ENCODE measurements around the gene CIDEA.

Gene CIDEA

GRCh38 chr18:12276736-12277554 is 22.8 kb downstream of the CIDEA start:
- no peak for DNase-seq

DNA sequence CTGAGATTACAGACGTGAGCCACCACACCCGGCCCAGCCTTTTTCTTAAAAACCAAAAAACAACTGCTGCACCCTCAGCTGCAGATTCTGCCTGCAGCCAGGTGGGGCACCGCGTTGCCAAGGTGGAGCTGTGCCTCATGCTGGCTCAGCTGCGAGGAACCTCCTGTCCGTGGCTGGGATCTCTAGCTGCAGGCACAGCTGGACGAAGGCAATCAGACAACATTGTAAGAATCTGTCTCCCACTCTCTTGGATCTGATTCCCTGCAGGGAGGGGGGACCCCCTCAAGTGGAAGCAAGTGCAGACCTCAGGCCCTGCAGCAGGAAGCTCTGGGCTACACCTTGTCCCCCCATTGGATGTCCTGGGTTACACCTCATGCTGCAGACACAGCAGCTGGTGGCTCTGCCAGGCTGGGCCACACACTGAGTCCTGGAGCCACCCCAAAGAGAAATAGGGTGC is 24.1 kb downstream of the CIDEA start:
- DNase-seq = peak; percentile 11

DNA sequence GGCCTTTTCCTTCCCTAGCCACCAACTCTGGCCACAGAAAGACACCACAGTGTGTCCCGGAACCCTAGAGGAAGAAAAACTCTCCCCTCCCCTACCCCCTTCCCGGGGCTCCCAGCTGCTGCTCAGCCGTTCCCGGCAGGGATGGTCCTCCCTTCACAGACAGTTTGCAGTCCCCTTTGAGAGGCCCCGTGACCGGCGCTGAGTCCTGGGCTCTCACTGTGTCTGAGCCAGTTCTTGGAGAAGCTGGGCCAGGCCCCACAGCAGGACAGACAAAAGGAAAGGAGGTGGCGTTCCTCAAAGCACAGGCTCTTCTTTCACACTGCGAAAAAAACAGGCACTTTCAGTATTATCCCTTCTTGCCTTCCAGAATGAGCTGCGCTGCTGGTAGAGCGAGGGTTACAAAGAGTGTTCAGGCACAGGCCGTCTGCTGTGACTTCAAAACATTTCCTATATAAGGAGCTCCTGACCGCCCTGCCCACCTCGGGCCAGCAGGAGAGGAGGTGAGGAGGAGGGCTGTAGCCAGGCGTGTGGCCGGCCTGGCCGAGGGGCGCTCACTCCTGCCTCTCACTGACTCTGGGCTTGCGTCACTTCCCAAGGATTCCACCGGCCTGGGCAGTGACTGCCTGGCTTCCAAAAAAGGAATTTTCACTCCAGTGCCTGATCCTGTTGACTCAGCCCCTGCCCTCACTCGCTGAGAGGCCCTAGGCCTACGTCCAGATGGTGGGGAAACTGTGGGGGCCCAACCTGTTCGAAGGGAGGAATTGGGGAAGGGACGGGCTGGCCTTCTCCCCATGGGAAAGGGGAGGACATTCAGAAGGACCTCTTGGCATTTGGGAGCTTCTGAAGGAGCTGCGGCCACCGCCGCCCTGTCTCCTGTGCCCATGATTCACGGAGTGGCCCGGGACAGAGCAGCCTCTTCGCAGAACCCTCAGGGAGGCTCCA is 24.9 kb downstream of the CIDEA start:
- DNase-seq = no peak

DNA sequence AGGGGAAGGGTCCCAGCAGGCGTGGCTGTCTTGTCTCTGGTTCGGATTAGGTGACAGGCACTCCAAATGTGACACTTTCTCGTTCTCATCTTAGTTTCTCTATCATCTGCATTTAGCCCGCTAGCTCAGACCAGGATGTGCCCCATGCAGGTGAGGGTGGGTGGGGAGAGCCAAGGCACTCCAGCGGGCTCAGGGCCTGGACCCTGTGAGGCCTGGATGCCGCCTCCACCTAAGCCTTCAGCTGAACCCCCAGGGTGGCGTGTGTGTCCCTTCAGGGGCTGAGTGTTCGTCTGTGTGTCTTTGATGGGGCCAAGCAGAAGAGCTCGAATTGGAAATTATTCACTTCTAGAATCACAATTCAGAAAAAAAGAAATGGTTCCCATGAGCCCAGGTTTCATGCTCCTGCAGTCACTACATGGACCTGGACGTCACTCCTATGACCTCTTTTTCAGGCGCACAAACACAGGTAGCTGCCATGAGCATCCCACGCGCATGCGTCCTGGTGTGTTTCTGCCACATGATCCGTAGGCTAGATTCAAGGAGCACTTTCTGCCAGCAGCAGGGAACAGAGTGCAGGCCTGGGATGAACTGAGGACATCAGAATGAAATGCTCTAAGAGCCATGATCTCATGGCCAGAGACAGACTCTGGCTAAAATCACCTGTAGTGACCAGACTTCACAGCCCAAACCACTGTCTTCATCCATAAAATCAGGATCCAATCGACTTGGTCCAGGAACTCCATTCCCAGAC is 25.8 kb downstream of the CIDEA start:
- DNase-seq = no peak

GRCh38 chr18:12281861-12282260 is 27.7 kb downstream of the CIDEA start:
- DNase-seq = no peak

DNA sequence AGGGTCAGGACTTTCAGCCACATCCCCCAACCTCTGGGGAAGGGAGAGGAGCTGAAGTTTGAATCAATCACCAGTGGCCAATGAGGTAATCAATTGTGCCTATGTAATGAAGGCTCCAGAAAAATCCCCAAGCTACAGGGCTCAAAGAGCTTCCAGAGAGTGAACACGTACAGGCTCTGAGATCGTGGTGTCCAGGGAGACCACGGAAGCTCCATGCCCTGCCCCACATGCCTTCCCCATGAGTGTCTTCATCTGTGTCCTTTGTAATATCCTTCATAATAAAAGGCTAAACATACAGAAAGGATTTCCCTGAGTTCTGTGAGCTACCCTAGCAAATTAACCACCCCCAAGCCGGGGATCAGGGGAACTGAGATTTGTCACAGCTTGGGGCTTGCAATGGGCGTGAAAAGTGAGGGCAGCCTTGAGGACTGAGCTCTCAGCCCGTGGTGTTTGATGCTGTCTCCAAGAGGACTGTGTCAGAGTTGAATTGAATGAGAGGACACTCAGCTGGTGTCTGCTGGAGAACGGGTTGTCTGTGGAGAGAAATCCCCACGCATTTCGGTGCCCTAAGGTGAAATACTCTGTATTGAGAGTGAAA is 28.4 kb downstream of the CIDEA start:
- no peak for DNase-seq

DNA sequence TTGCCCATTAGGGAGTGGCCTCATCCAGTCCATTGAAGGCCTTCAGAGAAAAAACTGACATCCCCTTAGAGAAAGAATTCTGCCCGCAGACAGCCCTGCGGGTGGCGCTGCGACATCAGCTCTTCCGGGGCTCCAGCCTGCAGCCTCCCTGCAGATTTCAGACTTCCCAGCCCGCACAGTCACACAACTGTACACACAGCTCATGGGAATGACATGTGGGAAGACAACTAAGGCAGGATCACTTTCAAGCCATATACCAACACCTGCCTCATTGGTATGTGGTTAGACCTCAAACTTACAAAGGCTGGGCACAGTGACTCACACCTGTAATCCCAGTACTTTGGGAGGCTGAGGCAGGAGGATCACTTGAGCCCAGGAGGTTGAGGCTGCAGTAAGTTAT is 29.1 kb downstream of the CIDEA start:
- peak; percentile 27 for DNase-seq

- peak; percentile 51 for DNase-seq
Observed at GRCh38 chr18:12283666-12284065, 29.5 kb downstream of the CIDEA start.

DNA sequence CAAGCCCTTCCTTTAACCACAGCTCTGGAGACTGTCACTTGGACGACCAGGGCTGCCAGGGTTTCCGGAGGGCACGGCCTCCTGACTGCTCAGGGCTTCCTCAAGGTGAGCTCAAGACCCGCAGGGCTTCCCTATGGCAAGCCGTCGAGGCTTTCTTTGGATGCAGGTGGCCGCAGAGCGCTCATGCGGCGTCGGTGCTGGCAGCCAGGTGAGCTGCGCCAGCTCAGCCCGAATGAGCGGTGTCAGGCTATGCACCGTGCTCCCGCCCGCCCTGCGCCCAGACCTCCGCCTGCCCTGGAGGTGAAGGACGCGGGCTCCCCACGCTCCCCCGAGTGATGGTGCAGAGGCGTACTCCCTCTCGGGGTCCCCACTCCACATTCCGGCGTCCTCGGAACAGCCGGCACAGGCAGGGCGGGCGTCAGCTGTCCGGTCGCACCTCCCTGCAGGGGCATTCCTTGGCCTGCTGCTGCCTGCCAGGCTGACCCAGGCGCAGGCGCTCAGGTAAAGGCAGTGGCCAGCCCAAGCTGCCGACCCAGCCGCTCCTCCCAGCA is 33.0 kb downstream of the CIDEA start:
- no peak for DNase-seq

DNA sequence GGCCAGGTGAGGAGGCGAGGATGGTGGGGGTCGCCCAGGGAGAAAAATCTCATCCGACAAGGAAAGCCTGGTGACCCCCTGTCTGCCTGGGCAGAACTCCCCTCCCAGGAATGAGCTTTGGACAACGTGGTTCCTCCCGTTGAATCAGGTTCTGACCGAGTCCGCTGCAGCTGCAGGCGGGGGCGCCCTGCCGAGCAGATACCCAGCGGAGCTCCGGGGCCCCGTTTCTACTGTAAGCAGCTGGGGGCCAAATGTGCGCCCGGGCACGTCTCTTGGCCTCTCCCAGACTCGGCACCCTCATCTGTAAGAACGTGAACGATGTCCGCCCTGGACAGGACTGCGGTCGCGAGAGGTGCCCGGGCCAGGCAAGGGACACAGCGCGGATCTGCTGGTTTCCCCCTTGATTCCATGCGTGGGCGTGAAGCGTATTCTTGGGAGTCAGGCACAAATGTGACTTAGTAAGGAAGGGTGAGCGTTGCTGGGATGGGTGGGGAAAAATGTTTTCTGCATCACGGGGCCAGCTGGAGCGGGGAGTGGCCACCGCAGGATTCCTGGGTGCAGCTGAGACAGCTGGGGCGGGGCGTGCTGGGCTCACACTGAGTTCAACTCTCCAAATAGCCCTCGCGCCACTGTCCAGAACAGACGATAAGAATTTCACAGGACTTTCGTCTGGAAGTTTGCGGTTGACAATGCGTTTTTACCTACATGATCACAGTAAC is 33.7 kb downstream of the CIDEA start:
- DNase-seq = peak; percentile 62

DNA sequence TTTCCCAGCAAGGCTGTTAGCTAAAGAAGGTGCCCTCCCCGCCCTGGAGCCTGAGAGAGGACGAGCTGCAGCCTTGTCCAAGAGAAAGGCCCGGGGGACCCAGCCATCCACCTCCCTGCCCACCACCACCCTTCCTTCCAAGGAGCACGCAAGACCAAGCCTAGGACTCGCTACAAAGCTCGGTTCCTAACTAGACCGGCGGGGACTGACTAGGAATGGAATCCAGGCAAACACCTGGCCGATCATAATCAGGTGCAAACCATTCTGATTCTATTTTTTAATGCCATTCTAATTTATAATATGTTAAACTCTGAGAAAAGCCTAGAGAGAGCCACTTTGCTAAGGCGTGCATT is 34.2 kb downstream of the CIDEA start:
- no peak for DNase-seq

- no peak for DNase-seq
Observed at GRCh38 chr18:12290086-12290485, 35.9 kb downstream of the CIDEA start.

DNA sequence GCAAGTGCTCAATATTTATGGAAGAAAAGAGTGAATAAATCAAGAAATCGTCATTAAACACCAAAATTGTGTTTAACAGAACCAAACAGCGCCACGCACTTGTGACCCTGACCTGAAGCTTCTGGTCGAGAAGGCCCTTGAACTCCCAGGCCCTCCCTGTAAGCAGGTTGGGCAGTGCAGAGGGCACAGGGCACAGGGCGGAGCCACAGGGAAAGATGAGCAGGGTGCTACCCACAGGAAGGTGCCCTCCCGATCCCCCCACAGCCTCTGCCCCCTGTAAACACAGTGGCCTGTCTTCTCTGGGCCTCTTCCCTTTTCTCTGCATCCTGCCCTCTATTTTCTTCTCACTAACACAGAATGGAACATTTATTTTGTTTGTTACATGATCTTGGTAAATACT is 37.0 kb downstream of the CIDEA start:
- no peak for DNase-seq

GRCh38 chr18:12291690-12292089 is 37.5 kb downstream of the CIDEA start:
- DNase-seq = no peak

GRCh38 chr18:12293831-12294230 is 39.7 kb downstream of the CIDEA start:
- DNase-seq = no peak

- DNase-seq = no peak
Observed at GRCh38 chr18:12295389-12296086, 41.4 kb downstream of the CIDEA start.

- no peak for DNase-seq
Observed at GRCh38 chr18:12296087-12296403, 41.9 kb downstream of the CIDEA start.

DNA sequence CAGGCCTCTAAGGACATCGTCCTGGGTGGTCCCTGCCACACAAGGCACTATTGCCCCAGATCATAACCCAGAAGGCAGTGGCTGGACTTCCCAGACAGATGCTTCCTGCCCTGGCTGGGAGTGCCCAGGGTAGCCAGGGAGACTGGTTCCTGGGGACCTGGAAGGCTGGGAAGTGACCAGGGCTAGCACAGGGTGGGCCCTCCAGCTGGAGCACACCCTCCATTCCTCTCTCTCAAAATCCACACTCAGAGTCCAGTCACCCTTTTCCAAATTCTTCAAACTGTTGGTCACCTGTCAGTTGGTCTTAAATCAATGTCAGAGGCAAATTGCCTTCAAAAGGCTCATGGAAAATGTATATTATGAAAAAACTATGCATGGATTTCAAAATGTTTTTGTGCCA is 42.3 kb downstream of the CIDEA start:
- no peak for DNase-seq

GRCh38 chr18:12299862-12300261 is 45.7 kb downstream of the CIDEA start:
- DNase-seq = no peak

GRCh38 chr18:12301263-12302005 is 47.3 kb downstream of the CIDEA start:
- no peak for DNase-seq
